ENCODE results near the gene RAD51AP1.

The RAD51AP1 gene

GRCh38 chr12:4603421-4603820 lies 64.7 kb downstream of the RAD51AP1 start:
- DNase-seq = no peak

- no peak for DNase-seq
Observed at GRCh38 chr12:4603946-4604345, 65.3 kb downstream of the RAD51AP1 start.

- peak; percentile 87 for DNase-seq
Observed at GRCh38 chr12:4604684-4605193, 66.0 kb downstream of the RAD51AP1 start.

- no peak for DNase-seq
Observed at GRCh38 chr12:4607056-4607455, 68.4 kb downstream of the RAD51AP1 start.

GRCh38 chr12:4609071-4609470 lies 70.4 kb downstream of the RAD51AP1 start:
- DNase-seq = no peak

Data from stimulated activated CD8-positive, alpha-beta memory T cell treated with anti-CD3 and anti-CD28 coated beads, Interleukin-4, amount 100 ng/mL, for 48 hours (primary cell).